KOPT-K1 (cell line): ENCODE results near the gene ANKRD33B.

Experiments used
- H3K27ac ChIP-seq: fragments of 200-600 bp; sonication (generic); 2 replicates; pipeline ENCODE4 v1.5.1; 2016; ENCODE audit warnings: antibody characterized with exemption, mild to moderate bottlenecking, low read depth, low read length; ENCODE audit not compliant: poor library complexity, severe bottlenecking
- H3K36me3 ChIP-seq: fragments of 200-600 bp; sonication (generic); 2 replicates; pipeline ENCODE4 v1.5.1; 2017; ENCODE audit warnings: antibody characterized with exemption, mild to moderate bottlenecking, low read length, moderate library complexity; ENCODE audit not compliant: insufficient read depth
- H3K9me3 ChIP-seq: fragments of 200-600 bp; sonication (generic); 2 replicates; pipeline ENCODE4 v1.5.1; 2017; ENCODE audit warnings: antibody characterized with exemption, low read length, mild to moderate bottlenecking; ENCODE audit not compliant: insufficient read depth, poor library complexity, severe bottlenecking

ANKRD33B gene

GRCh38 chr5:10703676-10704075 lies 139.8 kb downstream of the ANKRD33B start:
- no peaks in the 10 kb centered on the region for H3K9me3 ChIP-seq
- no peaks in the 10 kb centered on the region; the same call in 1 of the 2 replicates for H3K36me3 ChIP-seq
- H3K27ac ChIP-seq = no peak overlapping the region

DNA sequence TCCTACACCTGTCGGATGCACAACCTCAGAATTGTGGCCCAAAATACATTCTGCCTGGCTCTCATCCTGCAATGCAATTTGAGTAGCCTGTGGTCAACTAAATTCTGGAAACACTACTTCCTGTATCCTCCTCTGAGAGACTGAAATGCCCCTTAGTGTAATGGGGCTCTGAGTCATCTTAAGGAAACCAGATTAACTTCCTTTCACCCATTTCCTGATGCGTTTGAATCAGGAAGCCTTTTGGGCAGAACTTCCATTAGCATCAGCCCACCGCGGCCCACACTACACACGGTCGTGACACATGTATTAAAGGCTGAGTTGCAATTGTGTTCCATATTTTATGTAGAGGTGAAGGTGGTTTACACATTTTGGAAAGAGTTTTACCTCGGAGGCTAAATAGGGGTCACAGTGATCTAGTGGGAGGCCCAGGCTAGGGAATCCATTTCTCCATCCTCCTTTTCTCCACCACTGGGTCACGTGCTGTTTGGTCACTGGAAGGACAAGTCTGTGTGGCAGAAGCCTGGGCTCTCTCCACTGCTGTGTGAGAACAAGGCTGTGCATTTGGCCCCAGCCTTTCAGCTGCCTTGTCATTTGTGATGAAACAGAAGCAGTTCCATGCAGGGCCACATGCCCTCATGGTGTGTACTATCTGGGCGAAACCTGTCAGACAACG lies 141.2 kb downstream of the ANKRD33B start:
- no peaks in the 10 kb centered on the region; the same call in 1 of the 2 replicates for H3K36me3 ChIP-seq
- H3K27ac ChIP-seq = no peak overlapping the region
- H3K9me3 ChIP-seq = no peaks in the 10 kb centered on the region

DNA sequence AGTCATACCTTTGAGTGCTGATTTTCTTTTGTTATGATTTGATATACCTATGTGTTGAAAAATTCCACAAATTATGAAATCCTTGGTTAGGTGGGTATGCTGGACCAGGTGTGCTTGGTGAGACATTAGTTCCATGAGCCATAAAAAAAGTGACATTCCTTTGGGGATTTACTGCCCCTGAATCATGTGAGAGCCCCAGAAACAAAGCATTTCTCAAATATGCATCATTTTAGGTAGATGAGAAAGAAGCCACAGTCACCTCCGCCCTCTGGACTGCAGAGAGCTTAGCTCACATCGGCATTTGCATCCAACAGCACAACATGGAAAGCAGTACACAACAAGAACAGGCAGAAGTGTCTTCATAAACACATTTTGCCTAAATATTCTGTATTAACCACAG lies 141.9 kb downstream of the ANKRD33B start:
- no peak overlapping the region for H3K27ac ChIP-seq
- H3K9me3 ChIP-seq = no peaks in the 10 kb centered on the region
- H3K36me3 ChIP-seq = no peaks in the 10 kb centered on the region; the same call in 1 of the 2 replicates

DNA sequence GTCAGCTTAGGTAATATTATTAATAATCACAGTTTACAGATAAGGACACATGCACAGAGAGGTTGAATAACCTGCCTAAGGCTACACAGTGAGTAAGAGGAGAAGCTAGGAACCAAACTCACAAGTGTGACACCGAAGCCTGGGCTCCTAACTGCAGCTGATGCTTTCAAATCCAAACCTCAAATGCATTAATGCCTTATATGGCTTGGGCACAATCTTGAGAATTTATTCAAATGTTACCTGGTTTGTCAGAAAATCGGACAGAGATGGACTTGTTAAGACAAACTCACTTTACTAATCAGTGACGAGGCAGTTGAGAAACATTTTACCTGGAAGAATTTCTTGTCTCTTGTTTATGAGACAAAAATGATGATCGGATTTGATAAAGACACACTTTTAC lies 142.5 kb downstream of the ANKRD33B start:
- Histone ChIP-seq H3K9me3 (no peaks in the 10 kb centered on the region), H3K27ac (no peak overlapping the region), H3K36me3 (no peaks in the 10 kb centered on the region; the same call in 1 of the 2 replicates)
